ENCODE results near the gene SLC2A2.
A peak's percentile ranks its signal among the peaks of the same experiment; 100 is the strongest.

The SLC2A2 gene

DNA sequence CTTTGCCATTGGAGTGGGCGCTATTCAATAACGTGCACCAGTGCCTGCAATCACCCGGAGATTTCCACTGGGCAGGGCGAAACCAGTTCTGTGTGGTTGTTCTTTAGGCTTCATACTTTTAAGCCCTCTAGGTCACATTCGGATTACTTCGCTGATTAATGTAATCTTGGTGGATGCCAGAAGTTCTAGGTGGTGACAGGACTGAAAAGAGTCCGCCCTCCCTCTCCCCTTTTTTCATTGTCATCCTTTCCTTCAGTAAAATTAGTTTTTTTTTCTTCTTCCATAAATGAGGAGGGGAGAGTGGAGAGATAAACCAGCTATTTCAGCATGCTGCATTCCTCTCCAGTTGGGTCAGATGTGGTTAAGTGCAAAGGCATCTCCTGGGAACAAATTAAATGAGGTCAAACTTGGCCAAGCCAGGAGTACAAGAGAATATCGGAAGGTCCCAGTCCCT, 2.3 kb upstream of the SLC2A2 start:
- DNase-seq (ENCODE audit: low read depth), result peak; percentile 71

DNA sequence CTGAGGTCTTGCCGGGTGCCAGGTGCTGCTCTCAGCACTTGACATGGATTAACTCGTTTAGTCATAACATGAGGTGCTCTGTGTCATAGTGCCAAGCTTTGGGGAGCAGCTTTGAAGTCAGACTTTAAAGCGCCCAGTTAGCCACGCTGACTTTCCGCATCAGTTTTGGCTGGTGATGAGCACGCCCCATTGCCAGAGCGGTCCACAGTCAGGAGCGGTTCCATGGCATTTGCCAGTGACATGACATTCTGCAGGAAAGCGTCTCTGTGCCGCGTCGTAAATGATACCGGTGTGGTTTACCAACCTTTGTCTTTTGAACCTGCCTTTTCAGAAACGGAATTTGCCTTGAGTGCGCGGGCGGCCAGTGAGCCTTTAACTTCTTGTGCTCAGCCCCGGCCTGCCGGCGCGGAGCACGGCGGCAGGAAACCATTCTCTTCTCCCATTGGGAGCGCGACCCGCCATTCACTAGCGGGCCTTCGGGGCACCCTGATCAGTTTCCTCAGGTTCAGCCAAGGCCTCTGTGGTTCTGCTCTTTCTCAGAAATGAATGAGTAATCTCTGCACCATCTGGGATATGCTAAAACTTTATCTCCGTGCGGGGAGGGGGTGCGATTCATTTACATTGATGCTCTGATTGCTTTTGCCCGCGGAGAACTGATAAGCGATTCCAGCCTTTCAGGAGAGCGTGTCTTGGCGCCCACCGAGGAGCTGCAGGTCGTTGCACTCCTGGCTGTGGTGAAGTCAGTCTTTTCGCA, 1.7 kb upstream of the SLC2A2 start:
- no peak for DNase-seq (ENCODE audit: low read depth)

DNA sequence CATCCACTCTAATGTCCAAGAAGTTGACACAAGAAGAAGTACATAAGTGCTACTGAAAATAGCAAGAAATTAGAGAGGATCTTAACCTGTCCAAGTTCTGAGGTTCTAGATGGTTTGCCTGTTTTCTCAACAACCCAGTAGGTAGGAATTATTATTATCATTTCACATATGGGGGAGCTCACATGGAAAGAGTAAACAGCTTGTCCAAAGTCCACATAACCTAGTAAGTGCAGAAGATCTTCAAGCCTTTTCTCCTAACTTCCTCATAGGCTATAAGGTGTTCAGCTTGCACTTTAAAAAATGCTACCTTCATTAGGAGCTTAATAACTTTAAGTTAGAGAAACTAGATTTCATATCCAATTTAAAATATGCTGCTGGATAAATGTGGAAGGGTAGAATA, 3.0 kb downstream of the SLC2A2 start:
- DNase-seq (ENCODE audit: low read depth), result no peak

DNA sequence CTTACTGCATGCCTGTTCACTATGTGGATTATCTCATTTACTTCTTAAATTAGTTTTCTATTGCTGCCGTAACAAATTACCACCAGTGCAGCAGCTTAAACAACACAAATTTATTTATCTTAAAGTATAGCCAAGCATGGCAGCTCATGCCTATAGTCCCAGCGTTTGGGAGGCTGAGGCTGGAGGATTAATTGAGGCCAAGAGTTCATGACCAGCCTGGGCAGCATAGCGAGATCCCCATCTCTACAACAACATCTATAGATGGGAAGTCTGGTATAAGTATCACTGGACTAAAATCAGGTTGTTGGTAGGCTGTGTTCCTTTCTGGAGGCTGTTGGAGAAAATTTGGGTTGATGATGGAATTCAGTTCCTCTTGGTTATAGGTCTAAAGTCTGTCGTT, 5.1 kb downstream of the SLC2A2 start:
- no peak for DNase-seq (ENCODE audit: low read depth)

DNA sequence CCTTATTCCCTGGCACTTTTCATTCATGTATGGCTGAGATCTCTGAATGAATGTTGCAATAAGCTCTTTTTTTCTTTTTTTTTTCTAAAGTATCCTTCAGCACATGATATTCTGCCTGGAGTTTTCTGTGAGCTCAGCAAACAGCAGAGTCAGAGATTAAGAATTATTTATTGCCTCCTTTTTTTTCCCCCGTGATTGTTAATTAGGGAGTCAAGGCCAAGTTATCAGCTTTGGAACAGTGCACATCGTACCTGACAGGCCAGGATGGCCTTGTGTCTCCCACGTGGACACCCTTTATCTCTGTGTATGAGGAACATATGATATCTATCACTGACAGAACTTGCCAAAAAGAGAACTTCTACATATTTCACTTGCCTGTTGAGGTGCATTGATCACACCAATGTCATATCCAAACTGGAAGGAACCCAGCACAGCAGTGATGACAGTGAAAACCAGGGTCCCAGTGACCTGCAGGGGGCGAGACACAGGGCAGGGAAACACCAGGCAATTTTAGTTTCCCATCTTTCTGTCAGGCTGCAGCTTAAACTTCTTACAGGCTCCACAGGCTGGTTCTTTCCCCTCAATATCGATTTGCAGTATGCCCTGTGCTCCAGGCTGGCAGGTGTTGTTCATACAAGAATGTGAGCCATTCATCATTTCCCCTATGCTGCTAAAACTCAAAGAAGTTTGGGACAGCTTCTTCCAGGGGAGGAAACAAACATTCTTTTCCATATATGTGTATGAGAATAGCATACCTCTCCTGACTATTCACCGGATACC, 8.2 kb downstream of the SLC2A2 start:
- no peak for DNase-seq (ENCODE audit: low read depth)

DNA sequence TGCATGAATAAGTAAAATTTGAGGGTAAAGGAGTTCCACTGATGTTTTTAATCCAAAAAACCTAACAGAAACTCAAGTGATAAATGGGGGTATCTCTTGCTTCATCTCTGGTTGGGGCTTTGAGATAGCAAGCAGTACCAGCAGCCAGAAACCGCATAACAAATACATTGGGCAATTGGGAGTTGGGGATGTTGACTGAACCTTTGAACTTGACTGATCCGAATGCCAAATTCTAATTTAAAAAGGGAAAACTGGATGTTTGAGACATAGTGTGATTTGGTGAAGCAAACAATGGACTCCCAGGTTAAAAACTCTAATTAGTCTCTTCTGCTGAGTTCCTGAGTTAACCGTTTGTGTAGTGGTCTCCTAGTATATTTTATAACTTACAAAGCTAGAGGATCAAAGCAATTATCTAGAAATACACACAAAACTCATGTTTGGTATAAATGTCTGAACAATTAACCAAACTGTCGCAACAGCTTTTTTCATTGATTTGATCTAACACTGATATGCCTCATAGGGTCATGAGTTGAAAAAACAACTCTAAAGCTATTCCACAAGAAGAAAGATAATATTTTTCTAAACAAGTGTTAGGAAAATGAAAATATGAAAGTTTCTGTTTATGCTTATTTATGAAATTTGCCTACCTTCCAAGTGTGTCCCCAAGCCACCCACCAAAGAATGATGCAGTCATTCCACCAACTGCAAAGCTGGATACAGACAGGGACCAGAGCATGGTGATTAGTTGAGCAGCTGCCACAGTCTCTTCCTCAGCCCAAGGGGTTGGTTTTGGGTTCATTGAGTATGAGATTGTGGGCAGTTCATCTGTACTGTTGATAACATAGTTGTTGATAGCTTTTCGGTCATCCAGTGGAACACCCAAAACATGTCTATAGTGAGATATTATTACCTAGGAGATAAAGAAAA, 12.4 kb downstream of the SLC2A2 start:
- no peak for DNase-seq (ENCODE audit: low read depth)

DNA sequence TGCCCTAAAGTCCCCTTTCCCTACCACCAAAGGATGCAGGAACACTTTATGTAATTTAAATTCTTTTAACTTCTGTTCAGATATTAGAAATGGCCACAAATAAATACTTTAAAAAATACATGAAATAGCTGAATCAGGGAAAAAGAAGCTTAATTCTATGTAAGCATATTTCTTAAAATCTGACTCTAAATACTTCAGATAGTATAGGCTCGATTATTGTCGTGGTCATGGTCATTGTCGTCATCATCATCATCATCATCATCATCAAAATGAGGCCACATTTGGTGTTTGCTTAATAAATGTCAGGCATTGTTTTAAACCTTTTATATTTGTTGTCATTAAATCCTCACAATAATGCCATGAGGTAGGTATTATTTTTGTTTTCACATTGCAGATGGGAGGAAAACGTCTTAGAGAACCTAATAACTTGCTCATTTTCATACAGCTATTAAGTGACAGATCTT, 14.6 kb downstream of the SLC2A2 start:
- no peak for DNase-seq (ENCODE audit: low read depth)

DNA sequence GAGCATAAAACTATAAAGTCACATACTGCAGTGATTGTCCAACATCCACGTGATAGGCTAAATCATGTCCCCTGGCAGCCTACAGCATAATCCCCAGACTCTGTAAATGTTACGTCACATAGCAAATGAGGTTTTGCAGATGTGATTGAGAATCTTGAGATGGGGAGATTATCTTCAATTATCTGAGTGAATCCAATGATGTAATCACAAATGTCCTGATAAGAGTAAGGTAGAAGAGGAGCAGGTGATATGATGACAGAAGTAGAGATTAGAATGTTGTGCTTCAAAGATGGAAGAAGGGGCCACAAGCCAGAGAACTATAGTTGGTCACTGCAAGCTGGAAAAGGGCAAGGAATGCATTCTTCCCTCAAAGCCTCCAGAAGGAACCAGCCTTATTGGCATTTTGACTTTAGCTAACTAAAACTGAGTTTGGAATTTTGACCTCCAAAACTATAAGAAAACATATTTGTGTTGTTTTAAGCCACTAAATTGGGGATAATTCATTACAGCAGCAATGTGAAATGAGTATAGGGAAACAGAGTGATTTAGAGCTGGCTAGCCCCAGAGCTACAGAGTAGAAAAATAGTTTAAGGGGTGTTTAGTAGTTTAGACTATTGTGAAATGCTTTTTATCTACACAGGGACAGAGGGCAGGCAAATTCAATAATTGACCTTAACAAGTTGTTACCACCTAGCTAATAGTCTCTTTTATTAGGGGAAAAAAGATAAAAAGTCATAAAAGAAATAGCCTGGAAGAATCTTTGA, 15.2 kb downstream of the SLC2A2 start:
- DNase-seq (ENCODE audit: low read depth), result no peak

DNA sequence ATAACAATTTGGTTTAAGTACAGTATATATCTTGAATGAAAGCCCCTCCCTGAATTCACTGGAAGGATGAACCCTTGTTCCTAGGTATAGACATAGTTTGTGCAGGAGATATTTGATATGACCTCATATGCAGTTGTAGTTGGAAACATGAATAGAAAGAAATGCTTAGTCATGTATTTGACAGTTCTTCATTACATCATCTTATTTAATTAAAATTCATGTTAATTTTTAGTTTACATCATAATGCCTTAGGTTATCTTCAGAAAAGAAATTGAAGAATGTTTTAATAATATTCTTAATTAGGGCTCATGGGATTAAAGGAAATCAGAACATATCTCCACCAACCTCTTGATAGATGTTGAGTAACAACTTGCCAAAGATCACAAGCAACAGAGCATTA, 19.2 kb downstream of the SLC2A2 start:
- no peak for DNase-seq (ENCODE audit: low read depth)

DNA sequence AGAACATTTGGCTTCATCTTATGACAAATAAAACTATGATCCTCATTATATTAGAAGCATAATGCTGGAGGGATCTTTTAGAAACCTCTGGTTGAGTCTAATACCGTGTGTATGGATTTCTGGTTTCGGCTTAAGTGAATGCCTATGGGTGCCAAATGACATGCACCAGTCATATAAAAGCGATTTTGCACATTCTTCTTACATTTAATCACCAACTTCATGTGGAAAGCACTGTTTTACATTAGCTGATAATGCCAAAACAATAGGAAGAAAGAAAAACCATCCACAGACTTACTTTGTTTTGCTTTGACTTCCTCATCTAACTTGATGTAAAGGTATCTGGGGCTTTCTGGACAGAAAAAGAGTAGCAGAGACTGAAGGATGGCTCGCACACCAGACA, 20.9 kb downstream of the SLC2A2 start:
- no peak for DNase-seq (ENCODE audit: low read depth)

DNA sequence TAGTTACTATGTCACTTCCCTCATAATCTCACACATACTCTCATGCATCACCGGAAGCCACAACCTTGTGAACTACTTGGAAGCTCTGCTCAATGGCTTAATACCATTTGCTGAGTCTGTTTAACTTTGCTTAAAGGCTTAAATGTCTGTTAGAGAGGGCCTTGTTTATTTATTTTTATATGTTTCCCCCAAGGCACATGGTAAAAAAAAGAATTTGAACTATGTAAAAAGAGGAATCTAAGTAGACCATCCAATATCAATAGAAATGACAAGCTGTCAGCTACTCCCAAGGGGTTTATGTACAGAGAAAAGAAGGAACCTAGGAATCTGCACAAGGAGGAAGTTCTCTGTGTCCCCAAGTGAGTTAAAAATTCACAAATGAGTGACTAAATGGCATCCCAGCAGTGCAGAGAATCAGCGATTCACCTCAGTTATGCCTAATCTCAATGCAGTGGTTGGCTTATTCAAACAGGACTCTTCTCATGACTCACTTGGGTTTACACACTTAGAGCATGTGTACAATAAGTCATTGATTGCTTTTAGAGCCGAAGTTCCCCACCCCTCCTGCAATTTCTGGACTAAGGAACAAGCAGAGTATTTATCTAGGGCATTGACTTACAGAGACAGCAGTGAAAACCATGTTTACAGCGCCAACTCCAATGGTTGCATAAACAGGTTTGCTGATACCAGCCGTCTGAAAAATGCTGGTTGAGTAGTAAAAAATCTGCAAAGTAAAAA, 24.4 kb downstream of the SLC2A2 start:
- DNase-seq (ENCODE audit: low read depth), result peak; percentile 34

DNA sequence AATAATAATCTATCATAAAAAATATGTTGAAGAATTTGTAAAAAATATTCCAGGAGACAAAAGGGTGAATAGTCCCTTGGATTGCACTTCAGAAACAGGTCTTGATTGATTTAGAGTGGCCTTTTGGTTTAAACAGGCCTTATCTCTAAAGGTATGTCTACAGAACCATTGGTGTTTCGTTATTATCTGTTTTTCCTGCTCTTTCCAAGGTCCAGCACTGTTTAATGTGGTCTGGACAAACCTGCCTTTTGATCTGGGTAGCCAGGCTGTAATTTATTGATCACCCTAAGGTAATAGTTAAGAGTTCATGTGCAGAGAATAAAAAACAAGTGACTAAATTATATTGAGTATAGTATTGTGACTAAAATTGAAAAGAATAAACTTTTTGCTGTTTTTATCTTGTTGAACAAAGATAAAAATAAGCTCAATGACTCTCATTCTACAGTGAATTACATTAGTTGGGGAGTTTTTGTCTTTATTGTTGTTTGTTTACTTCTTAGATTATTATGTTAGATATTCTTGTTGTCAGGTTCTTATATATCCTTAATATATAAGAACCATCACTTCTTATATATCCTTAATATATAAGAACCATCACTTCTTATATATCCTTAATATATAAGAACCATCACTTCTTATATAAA, 25.1 kb downstream of the SLC2A2 start:
- DNase-seq (ENCODE audit: low read depth), result no peak

DNA sequence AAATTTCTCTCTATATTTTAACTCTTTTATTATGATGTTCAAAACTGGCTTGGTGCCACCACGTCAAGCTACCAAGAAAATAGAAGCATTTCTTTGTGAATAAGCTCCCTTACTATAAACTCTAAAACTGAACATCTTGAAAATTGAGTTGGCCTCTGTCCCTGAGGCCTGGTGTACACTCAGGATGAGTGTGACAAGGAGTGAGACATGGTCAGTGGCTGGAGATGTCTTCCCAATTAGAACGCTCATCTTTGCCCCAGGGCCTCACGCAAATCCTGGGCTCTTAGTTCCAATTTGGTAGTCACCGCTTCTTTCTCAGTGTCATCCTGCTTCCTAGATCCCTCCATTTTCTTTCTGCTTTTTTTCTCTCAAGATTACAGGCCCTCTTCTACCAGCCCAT, 26.2 kb downstream of the SLC2A2 start:
- DNase-seq (ENCODE audit: low read depth), result no peak

DNA sequence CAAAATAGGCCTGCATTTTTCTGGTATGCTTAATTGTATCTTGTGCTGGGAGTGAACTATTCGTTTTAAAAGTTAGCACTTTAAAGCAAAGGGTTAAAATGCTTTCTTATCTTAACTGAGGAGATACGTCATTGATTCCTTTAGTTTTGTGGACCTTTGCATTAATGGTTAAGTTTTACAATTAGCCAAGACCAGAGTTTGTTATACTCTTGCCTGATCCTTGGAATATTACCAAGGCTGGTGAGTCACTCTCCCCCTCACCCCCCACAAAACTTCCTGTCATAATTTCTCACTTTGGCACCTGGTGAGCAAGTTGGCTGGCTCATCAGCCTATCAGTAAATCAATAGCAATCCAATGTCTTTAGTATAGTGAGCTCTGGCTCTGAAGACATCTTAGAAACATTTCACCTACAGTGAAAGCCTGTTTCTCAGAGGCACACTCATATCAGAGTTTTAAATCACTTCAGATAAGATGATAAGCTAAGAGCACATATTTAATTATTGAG, 26.7 kb downstream of the SLC2A2 start:
- peak; percentile 28 for DNase-seq (ENCODE audit: low read depth)

DNA sequence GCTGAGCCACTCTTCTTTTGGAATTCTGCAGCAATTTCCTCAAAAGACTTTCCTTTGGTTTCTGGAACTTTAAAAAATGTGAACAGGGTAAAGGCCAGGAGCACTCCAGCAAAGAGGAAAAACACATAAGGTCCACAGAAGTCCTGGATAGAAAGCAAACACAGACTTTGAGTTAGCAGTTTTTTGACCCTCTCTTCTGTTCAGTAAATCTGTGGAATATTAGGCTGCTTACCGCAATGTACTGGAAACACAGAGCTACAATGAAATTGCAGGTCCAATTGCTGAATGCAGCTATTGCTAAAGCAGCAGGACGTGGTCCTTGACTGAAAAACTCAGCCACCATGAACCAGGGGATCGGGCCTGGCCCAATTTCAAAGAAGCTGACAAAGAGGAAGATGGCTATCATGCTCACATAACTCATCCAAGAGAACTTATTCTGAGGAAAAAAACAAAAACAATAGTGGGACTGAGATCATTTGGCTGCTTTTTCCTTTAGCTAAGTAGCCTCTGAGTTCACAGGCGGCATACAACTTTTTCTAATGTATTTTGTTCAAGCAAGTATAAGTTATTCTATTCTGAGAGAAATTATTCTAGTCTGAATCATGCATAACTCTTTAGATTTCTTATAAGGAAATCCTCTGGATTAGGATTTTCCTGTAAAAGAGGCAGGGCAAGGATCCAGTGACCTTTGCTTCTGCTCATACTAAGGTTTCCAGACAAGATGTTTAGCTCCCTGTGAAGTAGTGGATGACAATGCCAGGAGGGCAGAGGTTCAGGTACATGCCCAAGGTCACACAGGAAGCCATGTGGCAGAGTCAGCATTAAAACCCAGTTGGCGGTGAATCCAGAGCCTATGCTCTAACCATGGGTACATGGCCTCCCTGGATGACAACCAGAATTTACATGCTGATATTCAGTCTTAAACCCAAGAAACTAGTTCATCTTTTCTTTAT, 28.3 kb downstream of the SLC2A2 start:
- no peak for DNase-seq (ENCODE audit: low read depth)

DNA sequence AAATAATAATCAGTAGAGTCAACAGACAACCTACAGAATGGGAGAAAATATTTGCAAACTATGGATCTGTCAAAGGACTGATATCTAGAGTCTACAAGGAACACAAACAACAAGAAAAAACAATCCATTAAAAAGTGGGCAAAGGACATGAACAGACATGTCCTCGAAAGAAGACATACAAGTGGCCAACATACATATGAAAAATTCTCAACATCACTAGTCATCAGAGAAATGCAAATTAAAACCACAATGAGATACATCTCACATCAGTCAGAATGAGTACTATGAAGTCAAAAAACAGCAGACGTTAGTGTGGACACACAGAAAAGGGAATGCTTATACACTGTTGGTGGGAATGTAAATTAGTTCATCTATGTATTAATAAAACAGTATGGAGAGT, 33.7 kb downstream of the SLC2A2 start:
- DNase-seq (ENCODE audit: low read depth), result no peak

DNA sequence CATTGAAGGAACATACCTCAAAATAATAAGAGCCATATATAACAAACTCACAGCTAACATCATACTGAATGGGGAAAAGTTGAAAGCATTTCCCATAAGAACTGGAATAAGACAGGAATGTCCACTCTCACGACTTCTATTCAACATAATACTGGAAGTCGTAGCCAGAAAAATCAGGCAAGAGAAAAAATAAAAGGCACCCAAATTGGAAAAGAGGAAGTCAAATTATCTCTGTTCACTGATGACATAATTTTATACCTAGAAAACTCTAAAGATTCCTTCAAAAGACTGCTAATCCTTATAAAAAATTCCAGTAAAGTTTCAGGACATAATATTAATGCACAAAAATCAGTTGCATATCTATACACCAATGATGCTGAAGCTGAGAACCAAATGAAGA, 34.9 kb downstream of the SLC2A2 start:
- DNase-seq (ENCODE audit: low read depth), result no peak

DNA sequence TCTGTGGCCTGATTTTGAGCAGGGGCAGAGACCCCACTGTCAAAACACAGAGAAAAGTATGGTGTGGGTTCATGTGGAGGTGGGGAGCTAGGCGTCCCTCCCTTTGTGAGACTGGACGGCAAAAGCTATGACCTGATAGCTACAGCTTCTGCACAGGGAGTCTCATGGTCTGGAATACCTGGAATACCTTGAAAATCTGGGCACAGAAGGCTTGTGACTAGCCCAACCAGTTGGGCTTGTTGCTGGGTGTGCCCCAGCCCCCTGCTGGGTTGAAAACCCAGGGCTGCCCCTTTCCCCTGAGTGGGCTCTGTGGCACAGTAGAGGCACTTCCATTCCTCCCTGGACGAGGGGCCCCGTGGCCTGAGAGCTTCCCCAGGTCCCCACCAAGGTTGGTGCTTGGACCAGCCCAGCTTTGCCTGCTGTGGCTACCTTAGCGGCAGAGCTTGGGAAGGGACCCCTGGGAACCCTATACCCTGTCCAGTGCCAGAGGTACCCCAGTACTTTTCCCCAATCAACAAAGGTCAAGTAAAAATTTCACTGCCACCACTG, 37.3 kb downstream of the SLC2A2 start:
- no peak for DNase-seq (ENCODE audit: low read depth)

DNA sequence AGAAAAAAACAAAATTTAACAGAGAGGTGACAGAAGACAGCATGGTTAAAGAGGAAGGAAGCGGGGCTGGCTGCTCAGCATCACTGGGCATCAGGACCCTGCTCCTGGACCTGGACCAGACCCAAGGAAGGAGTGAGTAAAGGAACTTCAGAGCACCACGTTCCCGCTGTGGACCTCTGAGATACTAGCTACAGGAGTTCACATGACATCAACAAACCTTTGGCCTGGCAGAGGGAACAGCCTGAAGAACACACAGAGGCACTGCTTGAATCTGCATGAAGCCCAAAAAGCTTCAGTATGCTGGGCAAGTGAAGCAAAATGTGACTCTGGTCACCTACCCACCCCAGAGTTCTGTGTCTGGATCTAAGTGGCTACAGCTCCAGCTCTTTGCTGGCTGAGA, 38.1 kb downstream of the SLC2A2 start:
- no peak for DNase-seq (ENCODE audit: low read depth)
